ENCODE measurements around the gene SYT12.
A peak's percentile ranks its signal among the peaks of the same experiment; 100 is the strongest.

The SYT12 gene

DNA sequence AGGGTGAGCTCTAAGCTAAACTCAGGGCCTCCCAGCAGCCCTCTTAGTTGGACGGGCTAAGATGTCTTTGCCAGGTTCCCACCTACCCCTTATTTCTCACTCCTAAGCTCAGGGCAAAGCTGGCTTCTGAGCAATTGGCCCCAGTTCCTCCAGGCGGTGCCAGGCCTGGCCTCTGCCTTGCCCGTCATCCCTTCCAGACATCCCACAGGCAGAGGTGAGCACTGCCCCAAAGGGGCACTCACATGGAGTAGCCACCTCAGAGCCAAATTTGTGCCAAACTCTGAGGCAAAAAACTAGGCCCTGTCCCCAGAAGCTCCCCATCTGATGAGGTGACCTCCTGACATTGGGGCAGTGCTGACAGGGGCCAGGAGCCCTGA is 43.4 kb downstream of the SYT12 start:
- H3K4me3 ChIP-seq (ENCODE audit: insufficient read depth, low read depth, low read length), result no peak overlapping the region
- 92 to 97% methylated on average over 3 of the region's 3 CpGs for WGBS, 2 experiments

DNA sequence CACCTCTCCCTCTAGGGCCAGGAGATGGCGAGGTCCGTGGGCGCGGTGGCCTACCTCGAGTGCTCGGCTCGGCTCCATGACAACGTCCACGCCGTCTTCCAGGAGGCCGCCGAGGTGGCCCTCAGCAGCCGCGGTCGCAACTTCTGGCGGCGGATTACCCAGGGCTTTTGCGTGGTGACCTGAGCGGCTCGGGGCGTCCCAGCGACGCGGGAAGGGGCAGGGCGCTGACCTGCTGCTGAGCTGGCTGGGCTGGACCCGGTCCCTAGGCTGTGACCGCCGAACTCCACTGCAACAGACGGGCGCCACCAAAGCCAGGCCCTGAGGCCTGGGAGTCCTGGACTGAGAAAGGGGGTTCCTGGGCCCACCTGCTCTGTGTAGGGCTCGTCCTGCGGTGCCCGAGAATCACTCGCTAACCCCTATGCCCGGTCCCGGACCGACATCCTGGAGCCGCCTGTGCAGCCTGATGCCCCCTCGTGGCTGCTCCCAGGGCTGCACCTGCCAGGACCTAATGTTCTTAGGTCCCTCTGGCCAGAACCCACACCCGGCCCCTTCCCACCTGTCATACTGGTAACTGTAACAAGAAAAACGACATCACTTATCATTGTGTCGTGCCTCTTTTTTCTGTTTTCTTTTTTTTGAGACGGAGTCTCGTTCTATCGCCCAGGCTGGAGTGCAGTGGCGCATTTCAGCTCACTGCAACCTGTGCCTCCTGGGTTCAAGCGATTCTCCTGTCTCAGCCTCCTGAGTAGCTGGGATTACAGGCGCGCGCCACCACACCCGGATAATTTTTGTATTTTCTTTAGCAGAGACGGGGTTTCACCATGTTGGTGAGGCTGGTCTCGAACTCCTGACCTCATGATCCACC is 48.7 kb downstream of the SYT12 start:
- Histone ChIP-seq H3K4me3 (ENCODE audit: insufficient read depth, low read depth, low read length) (peak overlapping the region; percentile 14), H3K27me3 (ENCODE audit: control insufficient read depth, insufficient read depth, low read length, poor library complexity, severe bottlenecking) (no peaks in the 10 kb centered on the region), H3K36me3 (ENCODE audit: control insufficient read depth, insufficient read depth, low read length) (no peaks in the 10 kb centered on the region), H3K4me1 (ENCODE audit: control insufficient read depth, insufficient read depth, low read length) (no peaks in the 10 kb centered on the region), H3K27ac (ENCODE audit: insufficient read depth, low read depth, low read length, poor library complexity, severe bottlenecking) (no peak overlapping the region), H3K9me3 (ENCODE audit: control insufficient read depth, low read length) (no peaks in the 10 kb centered on the region)
- 62 to 68% methylated on average over 53 of the region's 53 CpGs for WGBS, 2 experiments

More for the DNA sequence above, 43.4 kb downstream of the SYT12 start:
- Histone ChIP-seq H3K27me3 (ENCODE audit: control insufficient read depth, insufficient read depth, low read length, poor library complexity, severe bottlenecking) (no peaks in the 10 kb centered on the region), H3K4me1 (ENCODE audit: control insufficient read depth, insufficient read depth, low read length) (no peaks in the 10 kb centered on the region), H3K27ac (ENCODE audit: insufficient read depth, low read depth, low read length, poor library complexity, severe bottlenecking) (no peak overlapping the region), H3K9me3 (ENCODE audit: control insufficient read depth, low read length) (no peaks in the 10 kb centered on the region), H3K36me3 (ENCODE audit: control insufficient read depth, insufficient read depth, low read length) (no peaks in the 10 kb centered on the region)

DNA sequence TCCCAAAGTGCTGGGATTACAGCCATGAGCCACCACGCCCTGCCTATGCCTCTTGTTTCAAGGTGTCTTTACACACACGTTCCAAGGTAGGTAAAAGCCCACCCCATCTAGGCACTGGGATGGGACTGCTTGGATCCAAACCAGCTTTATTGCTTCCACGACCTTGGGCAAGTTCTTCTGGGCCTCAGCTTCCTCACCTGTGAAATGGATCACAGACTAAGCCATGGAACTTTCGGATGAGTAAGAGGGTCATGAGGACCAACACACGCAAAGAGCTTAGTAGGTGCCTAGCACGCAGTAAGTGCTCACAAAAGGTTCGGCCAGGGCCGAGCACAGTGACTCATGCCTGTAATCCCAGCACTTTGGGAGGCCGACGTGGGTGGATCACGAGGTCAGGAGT is 49.4 kb downstream of the SYT12 start:
- H3K36me3 ChIP-seq (ENCODE audit: control insufficient read depth, insufficient read depth, low read length), result no peaks in the 10 kb centered on the region
- no peaks in the 10 kb centered on the region for H3K27me3 ChIP-seq (ENCODE audit: control insufficient read depth, insufficient read depth, low read length, poor library complexity, severe bottlenecking)
- 93% methylated on average over 11 of the region's 11 CpGs for WGBS, 2 experiments
- no peak overlapping the region for H3K27ac ChIP-seq (ENCODE audit: insufficient read depth, low read depth, low read length, poor library complexity, severe bottlenecking)
- H3K9me3 ChIP-seq (ENCODE audit: control insufficient read depth, low read length), result no peaks in the 10 kb centered on the region
- no peak overlapping the region for H3K4me3 ChIP-seq (ENCODE audit: insufficient read depth, low read depth, low read length)
- no peaks in the 10 kb centered on the region for H3K4me1 ChIP-seq (ENCODE audit: control insufficient read depth, insufficient read depth, low read length)

DNA sequence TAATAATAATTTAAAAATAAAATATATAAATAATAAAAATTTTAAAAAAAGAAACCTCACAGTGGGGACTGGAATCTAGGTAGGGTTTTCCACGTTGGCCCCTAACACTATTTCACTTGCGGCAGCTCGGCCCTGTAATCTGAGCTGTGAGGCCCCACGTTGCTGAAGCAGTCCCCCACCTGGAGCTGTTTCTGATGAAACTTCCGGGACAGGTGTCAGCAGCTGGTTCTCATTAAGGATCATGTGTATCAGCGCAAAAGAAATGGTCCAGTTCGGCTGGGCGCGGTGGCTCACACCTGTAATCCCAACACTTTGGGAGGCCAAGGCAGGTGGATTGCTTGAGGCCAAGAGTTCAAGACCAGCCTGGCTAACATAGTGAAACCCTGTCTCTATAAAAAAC is 51.0 kb downstream of the SYT12 start:
- WGBS, 2 experiments, result 88 to 89% methylated on average over 9 of the region's 9 CpGs
- no peaks in the 10 kb centered on the region for H3K27me3 ChIP-seq (ENCODE audit: control insufficient read depth, insufficient read depth, low read length, poor library complexity, severe bottlenecking)
- H3K4me3 ChIP-seq (ENCODE audit: insufficient read depth, low read depth, low read length), result no peak overlapping the region
- H3K4me1 ChIP-seq (ENCODE audit: control insufficient read depth, insufficient read depth, low read length), result peaks cover 6% of the 10 kb centered on the region
- no peaks in the 10 kb centered on the region for H3K36me3 ChIP-seq (ENCODE audit: control insufficient read depth, insufficient read depth, low read length)
- no peaks in the 10 kb centered on the region for H3K9me3 ChIP-seq (ENCODE audit: control insufficient read depth, low read length)
- no peak overlapping the region for H3K27ac ChIP-seq (ENCODE audit: insufficient read depth, low read depth, low read length, poor library complexity, severe bottlenecking)

DNA sequence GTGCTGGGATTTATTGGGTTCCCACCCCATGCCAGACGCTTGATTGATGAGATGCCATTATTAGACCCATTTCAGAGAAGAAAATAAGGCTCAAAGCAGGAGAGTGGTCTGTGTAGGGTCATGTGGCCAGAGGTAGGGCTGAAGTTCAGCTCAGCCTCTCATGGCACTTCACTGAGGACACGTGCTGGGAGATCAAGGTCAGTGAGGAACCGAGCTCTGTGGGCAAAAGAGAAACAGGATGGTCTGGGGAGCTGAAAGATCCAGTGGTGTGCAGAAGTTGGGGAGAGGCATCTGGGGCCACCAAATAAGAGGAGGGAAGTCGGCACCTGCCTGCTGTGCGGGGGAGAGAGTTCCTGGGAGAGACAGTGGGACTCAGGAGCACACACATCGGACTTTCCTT is 53.3 kb downstream of the SYT12 start:
- Histone ChIP-seq H3K27me3 (ENCODE audit: control insufficient read depth, insufficient read depth, low read length, poor library complexity, severe bottlenecking) (no peaks in the 10 kb centered on the region), H3K9me3 (ENCODE audit: control insufficient read depth, low read length) (no peaks in the 10 kb centered on the region), H3K27ac (ENCODE audit: insufficient read depth, low read depth, low read length, poor library complexity, severe bottlenecking) (no peak overlapping the region), H3K36me3 (ENCODE audit: control insufficient read depth, insufficient read depth, low read length) (no peaks in the 10 kb centered on the region), H3K4me1 (ENCODE audit: control insufficient read depth, insufficient read depth, low read length) (peaks cover 6% of the 10 kb centered on the region), H3K4me3 (ENCODE audit: insufficient read depth, low read depth, low read length) (no peak overlapping the region)
- 91% methylated on average over 6 of the region's 6 CpGs for WGBS, 2 experiments

DNA sequence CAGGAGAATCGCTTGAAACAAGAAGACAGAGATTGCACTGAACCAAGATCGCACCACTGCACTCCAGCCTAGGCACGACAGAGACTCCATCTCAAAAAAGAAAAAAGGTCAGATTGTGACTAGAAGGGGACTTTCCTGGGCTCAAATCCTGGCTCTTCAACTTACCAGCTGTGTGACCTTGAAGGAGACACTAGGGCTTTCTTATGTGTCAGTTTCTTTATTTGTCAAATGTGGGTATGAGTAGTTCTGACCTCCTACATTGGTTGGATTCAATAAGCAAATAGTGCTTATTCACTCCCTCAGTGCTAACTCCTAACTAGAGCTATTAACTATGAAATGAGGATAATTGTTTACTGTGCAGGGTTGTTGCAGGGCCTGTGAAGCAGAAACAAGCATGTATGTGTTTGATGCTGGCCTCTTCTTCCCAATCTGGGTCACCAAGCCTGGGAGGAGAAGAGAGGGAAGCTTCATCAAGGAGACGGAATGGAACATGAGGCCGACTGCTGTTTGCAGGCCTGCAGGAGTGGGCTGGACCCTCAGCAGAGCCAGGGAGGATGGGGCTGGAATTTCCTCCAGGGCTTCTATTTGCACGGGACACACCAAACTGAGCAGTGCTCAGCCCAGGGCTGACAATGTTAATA is 56.3 kb downstream of the SYT12 start:
- no peaks in the 10 kb centered on the region for H3K9me3 ChIP-seq (ENCODE audit: control insufficient read depth, low read length)
- WGBS, 2 experiments, result 91 to 94% methylated on average over 6 of the region's 6 CpGs
- no peak overlapping the region for H3K4me3 ChIP-seq (ENCODE audit: insufficient read depth, low read depth, low read length)
- peaks cover 11% of the 10 kb centered on the region for H3K4me1 ChIP-seq (ENCODE audit: control insufficient read depth, insufficient read depth, low read length)
- no peak overlapping the region for H3K27ac ChIP-seq (ENCODE audit: insufficient read depth, low read depth, low read length, poor library complexity, severe bottlenecking)
- H3K27me3 ChIP-seq (ENCODE audit: control insufficient read depth, insufficient read depth, low read length, poor library complexity, severe bottlenecking), result no peaks in the 10 kb centered on the region
- no peaks in the 10 kb centered on the region for H3K36me3 ChIP-seq (ENCODE audit: control insufficient read depth, insufficient read depth, low read length)

DNA sequence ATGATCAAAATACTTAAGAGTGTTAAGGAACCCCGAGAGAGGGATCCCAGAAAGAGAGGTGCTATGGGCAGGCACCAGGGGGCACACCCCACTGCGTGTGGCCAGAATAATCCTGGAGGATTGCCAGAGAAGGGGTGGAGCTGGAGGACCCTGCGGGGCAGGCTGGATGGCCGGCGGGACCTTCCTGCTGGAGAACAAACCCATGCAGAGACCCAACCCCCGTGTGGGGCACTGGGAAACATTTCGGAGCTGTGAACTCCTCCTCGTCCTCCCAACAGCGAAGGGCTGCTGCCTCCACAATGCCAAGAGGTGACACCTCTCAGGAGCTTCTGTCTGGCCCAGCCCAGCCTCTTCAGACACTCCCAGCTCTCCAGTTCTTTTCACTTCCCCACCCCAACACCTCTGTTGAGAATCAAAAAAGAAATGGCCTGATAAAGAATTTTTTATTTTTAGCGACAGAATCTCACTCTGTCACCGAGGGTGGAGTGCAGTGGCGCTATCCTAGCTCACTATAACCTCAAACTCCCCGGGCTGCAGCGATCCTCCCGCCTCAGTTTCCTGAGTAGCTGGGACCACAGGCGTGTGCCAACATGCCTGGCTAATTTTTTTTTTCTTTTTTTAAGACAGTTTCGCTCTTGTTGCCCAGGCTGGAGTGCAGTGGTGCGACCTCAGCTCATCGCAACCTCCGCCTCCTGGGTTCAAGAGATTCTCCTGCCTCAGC is 59.3 kb downstream of the SYT12 start:
- H3K4me3 ChIP-seq (ENCODE audit: insufficient read depth, low read depth, low read length), result peak overlapping the region; percentile 10
- H3K36me3 ChIP-seq (ENCODE audit: control insufficient read depth, insufficient read depth, low read length), result no peaks in the 10 kb centered on the region
- H3K27ac ChIP-seq (ENCODE audit: insufficient read depth, low read depth, low read length, poor library complexity, severe bottlenecking), result no peak overlapping the region
- H3K4me1 ChIP-seq (ENCODE audit: control insufficient read depth, insufficient read depth, low read length), result peaks cover 11% of the 10 kb centered on the region
- no peaks in the 10 kb centered on the region for H3K27me3 ChIP-seq (ENCODE audit: control insufficient read depth, insufficient read depth, low read length, poor library complexity, severe bottlenecking)
- 53 to 57% methylated on average over 20 of the region's 20 CpGs for WGBS, 2 experiments
- no peaks in the 10 kb centered on the region for H3K9me3 ChIP-seq (ENCODE audit: control insufficient read depth, low read length)

DNA sequence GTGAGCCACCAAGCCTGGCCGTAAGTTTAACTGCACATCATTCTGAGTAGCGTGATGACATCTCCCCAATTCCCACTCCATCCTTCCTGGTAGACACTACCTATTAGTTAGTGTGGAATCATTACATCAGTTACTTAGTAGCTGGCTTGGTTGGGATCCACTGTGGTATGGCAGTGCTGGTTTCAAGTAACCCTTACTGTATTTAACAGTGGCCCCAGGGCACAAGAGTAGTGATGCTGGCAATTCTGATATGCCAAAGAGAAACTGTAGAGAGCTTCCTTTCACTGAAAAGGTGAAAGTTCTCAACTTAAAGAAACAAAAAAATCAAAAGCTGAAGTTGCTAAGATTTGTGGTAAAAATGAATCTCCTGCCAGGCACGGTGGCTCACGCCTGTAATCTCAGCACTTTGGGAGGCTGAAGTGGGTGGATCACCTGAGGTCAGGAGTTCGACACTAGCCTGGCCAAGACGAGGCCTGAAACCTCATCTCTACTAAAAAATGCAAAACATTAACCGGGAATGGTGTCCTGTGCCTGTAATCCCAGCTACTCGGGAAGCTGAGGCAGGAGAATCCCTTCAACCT is 60.9 kb downstream of the SYT12 start:
- 89 to 93% methylated on average over 8 of the region's 8 CpGs for WGBS, 2 experiments
- Histone ChIP-seq H3K27ac (ENCODE audit: insufficient read depth, low read depth, low read length, poor library complexity, severe bottlenecking) (no peak overlapping the region), H3K36me3 (ENCODE audit: control insufficient read depth, insufficient read depth, low read length) (no peaks in the 10 kb centered on the region), H3K4me1 (ENCODE audit: control insufficient read depth, insufficient read depth, low read length) (peaks cover 5% of the 10 kb centered on the region), H3K27me3 (ENCODE audit: control insufficient read depth, insufficient read depth, low read length, poor library complexity, severe bottlenecking) (no peaks in the 10 kb centered on the region), H3K4me3 (ENCODE audit: insufficient read depth, low read depth, low read length) (no peak overlapping the region), H3K9me3 (ENCODE audit: control insufficient read depth, low read length) (no peaks in the 10 kb centered on the region)

DNA sequence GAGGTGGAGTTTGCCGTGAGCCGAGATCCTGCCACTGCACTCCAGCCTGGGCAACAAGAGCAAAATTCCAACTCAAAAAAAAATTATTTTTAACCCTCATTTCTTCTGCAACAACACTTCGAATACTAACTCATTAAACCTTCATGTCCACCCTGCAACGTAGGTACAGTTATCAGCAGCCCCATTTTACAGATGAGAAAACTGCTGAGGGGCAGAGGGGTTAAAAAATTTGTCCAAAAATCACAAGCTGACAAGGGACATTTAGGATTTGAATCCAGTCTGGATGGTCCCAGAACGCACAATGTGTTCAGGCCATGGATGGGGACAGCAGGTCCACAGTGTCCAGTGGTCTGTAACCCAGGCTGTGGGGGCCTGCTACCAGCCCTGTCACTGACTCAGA is 62.7 kb downstream of the SYT12 start:
- Histone ChIP-seq H3K4me1 (ENCODE audit: control insufficient read depth, insufficient read depth, low read length) (peaks cover 5% of the 10 kb centered on the region), H3K4me3 (ENCODE audit: insufficient read depth, low read depth, low read length) (no peak overlapping the region), H3K27ac (ENCODE audit: insufficient read depth, low read depth, low read length, poor library complexity, severe bottlenecking) (no peak overlapping the region), H3K36me3 (ENCODE audit: control insufficient read depth, insufficient read depth, low read length) (no peaks in the 10 kb centered on the region), H3K9me3 (ENCODE audit: control insufficient read depth, low read length) (no peaks in the 10 kb centered on the region), H3K27me3 (ENCODE audit: control insufficient read depth, insufficient read depth, low read length, poor library complexity, severe bottlenecking) (no peaks in the 10 kb centered on the region)
- WGBS, 2 experiments, result 92 to 95% methylated on average over 5 of the region's 5 CpGs

DNA sequence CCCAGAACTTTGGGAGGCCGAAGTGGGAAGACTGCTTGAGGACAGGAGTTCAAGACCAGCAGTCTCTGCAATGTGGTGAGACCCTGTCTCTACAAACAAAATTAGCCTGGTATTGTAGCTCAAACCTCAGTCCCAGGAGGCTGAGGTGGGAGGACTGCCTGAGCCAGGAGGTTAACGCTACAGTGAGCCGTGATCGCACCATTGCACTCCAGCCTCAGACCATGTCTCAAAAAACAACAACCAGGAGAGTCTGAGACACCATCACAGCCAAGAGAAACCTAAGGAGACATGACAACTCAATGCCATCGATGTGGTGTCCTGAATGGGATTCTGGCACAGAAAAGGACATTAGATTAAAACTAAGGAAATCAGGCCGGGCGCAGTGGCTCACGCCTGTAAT is 67.8 kb downstream of the SYT12 start:
- WGBS, 2 experiments, result 92 to 96% methylated on average over 8 of the region's 8 CpGs
- no peaks in the 10 kb centered on the region for H3K36me3 ChIP-seq (ENCODE audit: control insufficient read depth, insufficient read depth, low read length)
- H3K9me3 ChIP-seq (ENCODE audit: control insufficient read depth, low read length), result no peaks in the 10 kb centered on the region
- H3K27ac ChIP-seq (ENCODE audit: insufficient read depth, low read depth, low read length, poor library complexity, severe bottlenecking), result no peak overlapping the region
- H3K27me3 ChIP-seq (ENCODE audit: control insufficient read depth, insufficient read depth, low read length, poor library complexity, severe bottlenecking), result no peaks in the 10 kb centered on the region
- no peaks in the 10 kb centered on the region for H3K4me1 ChIP-seq (ENCODE audit: control insufficient read depth, insufficient read depth, low read length)
- H3K4me3 ChIP-seq (ENCODE audit: insufficient read depth, low read depth, low read length), result no peak overlapping the region
